Subcutaneous adipose tissue (tissue), 4 donors: ENCODE measurements around the gene CDK5RAP2. TPM values are rescaled to one million over a fixed set of nuclear protein-coding genes. Genes with fewer than 3 reads are reported as not detected.

Experiments used
- total RNA-seq, 4 donors: library from RNA; depleted of rRNA; stranded (reverse); fragments of >200 nt; gene quantifications; one replicate each; pipeline ENCODE4 v1.1.0, GENCODE V29; 2016
- TF ChIP-seq, protein P1 (sequence below): fragments of 450-650 bp; IDR thresholded peaks from one replicate; pipeline ENCODE4 v1.5.1; 2016; ENCODE audit warnings: low read depth, mild to moderate bottlenecking, control low read depth, antibody characterized with exemption, moderate library complexity

The CDK5RAP2 gene
- total RNA-seq, 4 donors from 2014 or later: 27.9 to 52.2 (median 38.2) TPM

DNA sequence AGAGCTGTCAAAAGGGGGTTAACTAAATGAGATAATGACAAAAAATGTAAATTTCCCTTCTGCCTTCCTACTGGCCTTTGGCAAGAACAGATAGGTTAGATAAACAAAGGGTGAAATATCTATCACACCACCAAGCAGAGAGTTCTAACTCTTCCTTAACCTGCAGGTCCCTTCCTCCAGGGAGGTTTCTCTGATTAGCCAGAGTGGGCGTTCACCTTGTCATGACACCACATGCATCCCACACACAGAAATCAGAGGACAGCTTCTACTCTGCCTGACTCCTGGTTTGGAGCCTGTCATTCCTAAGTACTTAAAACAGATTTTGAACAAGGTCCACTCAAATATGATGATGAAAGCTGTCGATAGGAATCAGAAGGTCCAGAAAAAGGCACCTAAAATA lies 180.0 kb downstream of the CDK5RAP2 start:
- TF ChIP-seq, protein P1, sequence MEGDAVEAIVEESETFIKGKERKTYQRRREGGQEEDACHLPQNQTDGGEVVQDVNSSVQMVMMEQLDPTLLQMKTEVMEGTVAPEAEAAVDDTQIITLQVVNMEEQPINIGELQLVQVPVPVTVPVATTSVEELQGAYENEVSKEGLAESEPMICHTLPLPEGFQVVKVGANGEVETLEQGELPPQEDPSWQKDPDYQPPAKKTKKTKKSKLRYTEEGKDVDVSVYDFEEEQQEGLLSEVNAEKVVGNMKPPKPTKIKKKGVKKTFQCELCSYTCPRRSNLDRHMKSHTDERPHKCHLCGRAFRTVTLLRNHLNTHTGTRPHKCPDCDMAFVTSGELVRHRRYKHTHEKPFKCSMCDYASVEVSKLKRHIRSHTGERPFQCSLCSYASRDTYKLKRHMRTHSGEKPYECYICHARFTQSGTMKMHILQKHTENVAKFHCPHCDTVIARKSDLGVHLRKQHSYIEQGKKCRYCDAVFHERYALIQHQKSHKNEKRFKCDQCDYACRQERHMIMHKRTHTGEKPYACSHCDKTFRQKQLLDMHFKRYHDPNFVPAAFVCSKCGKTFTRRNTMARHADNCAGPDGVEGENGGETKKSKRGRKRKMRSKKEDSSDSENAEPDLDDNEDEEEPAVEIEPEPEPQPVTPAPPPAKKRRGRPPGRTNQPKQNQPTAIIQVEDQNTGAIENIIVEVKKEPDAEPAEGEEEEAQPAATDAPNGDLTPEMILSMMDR: no peak

DNA sequence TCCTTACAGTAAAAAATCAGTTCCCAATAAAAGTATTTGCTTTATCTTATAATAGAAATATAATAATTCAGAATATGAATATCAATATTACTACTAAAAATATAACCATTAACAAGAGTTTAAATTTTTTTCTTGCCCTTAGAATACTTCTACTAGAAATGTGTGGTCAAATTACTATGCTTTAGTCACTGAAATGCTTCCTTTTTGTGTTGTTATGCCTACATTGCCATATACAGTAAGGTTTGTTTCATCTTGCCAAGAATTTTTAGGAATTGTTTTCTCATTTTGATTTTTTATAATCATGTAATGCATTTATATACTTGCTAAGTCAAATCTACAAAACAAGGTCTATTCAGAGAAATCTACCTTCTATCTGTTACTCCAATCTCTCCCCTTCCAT lies 181.7 kb downstream of the CDK5RAP2 start:
- TF ChIP-seq, protein P1: no peak

DNA sequence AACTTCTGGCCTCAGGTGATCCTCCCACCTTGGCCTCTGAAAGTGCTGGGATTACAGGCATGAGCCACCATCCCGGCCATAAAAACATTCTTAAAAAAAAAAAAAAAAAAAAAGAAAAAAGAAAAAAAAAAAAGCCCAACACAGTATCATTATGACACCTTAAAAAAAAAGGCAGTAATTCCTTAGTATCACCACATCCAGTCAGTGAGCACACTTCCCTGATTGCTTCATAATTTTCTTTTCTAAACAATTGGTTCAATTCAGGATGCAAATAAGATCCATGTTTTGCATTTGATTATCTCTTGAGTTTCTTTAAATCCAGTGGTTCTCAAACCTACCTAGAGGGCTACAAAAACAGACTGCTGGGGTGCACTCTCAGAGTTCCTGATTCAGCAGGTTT lies 182.5 kb downstream of the CDK5RAP2 start:
- TF ChIP-seq, protein P1: no peak

DNA sequence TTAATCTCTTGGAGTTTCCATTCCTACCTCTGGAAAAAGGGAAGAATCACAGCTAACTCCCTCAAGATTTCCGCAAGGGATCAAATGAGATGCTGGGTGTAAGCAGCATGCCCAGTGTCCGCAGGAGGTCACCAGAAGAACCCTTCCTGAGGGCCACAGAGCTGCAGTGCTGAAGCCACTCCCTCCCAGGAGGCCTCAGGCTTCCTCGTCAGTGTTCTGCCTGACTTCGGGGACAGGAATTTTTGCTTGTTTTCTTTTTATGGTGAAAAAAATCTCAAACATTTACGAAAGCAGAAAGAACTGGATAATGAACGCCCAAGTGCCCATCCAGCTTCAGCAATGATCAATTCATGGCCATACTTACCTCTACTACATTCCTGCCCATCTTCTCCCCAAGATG lies 183.0 kb downstream of the CDK5RAP2 start:
- TF ChIP-seq, protein P1: no peak

DNA sequence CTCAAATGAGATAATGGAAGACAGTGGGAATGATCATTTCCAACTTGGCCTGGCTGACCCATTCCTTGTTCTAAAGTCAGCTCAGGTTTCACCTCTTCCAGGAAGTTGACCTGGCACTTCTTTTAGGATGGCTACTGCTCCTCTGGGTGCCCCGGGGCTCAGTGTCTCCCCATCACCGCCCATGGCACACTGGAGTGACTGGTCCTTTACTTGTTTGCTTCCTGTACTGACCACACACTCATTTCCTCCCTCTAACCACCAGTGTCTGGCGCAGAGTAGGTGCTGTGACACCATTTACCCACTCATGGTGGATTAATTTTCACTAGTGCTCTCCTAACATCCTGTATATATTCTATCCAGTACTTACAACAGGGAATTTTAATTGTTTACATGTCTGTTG lies 183.5 kb downstream of the CDK5RAP2 start:
- TF ChIP-seq, protein P1: no peak

DNA sequence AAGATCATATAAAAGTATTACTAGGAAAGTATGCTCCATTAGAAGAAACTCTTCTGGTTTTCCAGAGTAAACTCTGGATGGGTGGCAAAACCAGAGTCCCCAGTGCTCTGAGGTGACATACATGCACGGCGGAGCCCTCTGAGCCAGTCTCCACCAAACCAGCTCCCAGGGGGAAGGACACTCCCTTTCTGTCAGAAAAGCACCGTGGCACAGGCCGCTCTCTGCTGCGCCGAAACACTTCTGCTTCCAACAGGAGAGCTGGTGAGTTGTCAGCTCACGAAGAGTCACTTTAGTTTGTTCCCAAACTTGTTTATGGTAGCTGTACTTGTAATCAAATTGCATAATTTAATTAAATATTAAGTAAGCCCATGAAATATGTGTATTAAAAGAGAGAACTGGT lies 184.6 kb downstream of the CDK5RAP2 start:
- TF ChIP-seq, protein P1: no peak

DNA sequence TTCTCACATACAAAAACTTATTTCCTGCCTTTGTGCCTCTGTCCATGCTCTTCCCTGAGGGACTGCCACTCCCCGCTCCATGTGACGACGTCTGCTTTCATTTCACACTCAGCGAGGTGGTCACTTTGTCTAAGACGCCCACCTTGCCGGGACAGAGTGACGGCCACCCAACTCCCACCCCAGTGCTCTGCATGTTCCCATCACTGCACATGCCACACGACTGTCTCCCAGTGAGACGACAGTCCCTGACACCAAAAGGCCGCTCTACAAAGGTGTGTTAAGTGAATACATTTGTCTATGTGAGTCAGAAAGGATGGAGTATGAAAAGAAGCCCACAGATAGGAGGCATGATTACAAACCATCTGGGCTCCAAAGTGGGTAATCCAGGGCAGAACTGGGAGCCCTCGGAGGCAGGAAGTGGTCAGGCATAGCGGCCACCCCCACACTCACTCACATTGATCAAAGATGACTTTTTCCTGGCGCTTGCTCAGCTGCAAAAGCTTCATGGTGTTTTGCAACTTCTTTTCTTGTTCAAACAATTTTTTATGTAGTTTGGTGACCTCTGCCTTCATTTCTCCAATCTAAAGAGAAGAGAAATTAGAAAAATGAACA lies 185.8 kb downstream of the CDK5RAP2 start:
- TF ChIP-seq, protein P1: no peak
